ENCODE measurements around the gene AFDN.

The AFDN gene

GRCh38 chr6:167877994-167878779 lies 51.5 kb downstream of the AFDN start:
- DNase-seq, result no peak

- no peak for DNase-seq
These were observed 52.9 kb downstream of the AFDN start for GRCh38 chr6:167879612-167880011.

DNA sequence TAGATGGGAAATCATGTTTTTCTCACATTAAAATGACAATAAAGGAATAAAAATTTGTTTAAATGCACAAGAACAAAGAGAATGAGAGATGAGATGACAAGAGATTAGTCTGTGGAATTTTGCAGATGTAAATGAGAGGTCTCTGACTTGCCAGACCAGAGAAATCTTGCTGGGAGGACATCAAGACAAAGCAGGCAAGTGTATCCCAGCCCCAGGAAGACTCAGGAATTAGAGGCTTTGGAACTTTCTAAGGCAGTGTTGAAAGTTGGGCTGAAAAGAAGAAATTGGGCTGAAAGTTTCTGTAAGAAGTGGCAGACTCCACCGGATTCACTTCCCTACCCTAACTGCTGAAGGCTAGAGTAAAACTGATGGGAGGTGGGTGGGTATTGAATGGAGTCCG lies 54.6 kb downstream of the AFDN start:
- DNase-seq, result no peak

GRCh38 chr6:167882244-167882643 lies 55.5 kb downstream of the AFDN start:
- no peak for DNase-seq

GRCh38 chr6:167888098-167888497 lies 61.4 kb downstream of the AFDN start:
- DNase-seq, result no peak

- DNase-seq, result no peak
These were observed 66.4 kb downstream of the AFDN start for GRCh38 chr6:167892835-167893815.

DNA sequence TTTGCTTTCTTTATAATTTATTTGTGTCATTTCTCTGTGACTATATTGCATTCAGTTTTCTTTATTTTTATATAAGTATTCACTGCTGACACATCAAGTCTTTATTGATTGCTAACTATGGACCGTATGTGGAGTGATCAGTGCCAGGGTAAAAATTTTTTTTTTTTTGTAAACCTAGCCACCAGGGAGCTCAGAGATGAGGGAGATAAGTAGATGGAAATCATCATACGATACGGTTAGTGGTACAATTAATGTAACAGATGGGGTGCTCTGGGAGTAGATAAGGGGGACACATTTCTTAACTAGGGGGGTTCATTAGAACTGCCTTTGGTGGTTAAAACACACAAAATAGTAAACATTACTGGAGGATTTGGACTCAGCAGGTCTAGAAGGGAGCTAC lies 68.3 kb downstream of the AFDN start:
- no peak for DNase-seq

GRCh38 chr6:167896648-167897047 lies 69.9 kb downstream of the AFDN start:
- no peak for DNase-seq

DNA sequence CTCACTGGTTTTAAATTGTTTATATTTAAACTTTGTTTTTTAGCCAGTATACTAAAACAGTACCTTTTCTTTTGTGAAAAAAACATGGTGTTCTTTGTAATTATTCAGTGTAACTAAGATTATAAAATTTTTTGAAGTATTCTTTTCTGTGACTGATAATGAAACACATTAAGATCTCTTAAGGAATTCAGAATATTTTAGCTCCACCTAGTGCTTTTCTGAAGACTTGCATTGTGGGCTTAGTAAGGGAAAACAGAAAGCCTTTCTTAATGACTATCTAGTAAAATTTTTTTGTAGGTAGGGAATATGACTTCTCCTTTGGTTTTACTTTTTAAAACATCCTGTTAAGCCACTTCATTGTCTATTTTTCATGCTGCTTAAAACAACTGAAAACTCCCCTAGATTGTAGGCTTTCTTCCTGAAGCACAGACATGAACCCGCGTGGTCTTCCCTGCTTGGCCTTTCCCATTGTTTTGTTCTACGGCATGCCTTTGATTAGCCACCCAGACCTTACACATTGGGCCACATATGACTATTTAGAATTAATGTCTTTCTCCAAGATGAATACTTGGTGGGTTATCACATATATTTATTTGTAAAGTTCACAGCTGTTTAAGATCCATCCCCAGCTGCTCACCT lies 72.1 kb downstream of the AFDN start:
- peak; percentile 39 for DNase-seq

DNA sequence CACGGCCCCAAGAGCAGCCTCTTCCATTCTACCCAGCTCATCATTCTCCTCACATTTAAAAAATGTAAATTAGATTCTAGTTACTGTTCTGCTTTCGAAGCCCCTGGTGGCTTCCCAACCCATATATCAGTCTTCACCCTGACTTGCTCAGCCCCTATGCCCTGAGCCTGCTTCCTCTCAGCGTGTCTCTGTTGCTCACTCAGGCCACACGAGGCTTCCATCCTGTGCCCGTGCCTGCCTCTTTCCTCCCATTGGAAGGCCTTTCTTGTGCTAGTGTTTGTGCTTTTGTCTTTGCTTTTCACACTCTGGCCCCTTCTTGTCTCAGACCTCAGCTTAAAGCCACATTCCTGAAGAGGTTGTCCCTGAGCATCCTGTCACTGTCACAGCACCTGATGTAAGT lies 78.1 kb downstream of the AFDN start:
- DNase-seq, result no peak

- peak; percentile 25 for DNase-seq
These were observed 80.2 kb downstream of the AFDN start for GRCh38 chr6:167906899-167907298.

DNA sequence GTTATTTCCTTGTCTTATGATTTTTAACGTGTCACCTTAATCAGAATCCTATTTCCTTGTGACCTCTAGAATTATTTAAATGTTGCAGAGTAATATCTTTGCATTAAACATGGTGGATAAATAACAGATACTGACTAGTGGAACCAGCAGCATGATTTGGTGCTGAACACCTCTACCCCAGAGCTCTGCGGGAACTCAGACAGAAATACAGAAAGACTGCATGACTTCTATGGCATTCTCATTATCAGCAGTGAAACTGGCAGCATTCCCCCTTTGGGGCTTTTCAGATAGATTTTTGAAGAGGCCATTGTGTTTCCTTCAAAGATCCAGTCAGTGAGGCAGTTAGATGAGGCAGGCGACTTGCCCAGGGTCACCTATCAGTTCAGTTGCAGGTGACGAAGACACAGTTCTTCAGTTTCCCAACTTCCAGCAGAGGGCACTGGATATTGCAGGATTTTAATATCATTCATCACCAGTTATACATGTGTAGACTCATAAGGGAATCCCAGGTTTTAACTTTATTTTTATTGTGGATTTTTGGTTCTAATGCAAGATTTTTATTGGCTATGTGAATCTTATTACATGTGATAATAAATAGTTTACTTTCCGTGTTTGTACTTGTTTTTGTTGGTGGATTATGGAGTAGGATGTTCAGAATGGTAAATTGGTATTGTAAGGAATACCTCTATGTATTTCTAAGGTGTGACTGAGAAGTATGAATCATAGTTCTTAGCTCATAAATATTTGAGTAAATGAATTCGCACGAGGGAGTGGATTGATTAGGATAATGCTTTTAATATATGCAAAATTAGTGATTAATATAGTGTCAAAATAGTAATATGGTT lies 81.3 kb downstream of the AFDN start:
- DNase-seq, result peak; percentile 39

DNA sequence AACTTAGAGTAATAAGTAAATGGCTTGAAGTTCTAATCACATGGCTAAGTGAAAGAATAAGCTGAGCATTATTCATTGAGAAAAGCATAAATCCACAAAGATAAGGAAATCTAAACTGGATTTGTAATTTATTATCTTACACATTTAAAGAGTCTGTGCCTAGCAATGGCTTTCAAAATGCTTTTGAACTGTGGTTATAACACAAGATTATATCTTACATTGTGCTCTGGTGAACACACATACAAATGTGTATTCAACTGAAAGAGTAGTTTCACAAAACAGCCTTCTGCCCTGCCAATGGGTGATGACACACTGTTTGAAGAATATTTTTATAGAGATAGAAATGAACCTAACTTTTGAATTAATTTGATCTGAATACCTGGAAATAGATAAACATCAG lies 83.3 kb downstream of the AFDN start:
- no peak for DNase-seq

DNA sequence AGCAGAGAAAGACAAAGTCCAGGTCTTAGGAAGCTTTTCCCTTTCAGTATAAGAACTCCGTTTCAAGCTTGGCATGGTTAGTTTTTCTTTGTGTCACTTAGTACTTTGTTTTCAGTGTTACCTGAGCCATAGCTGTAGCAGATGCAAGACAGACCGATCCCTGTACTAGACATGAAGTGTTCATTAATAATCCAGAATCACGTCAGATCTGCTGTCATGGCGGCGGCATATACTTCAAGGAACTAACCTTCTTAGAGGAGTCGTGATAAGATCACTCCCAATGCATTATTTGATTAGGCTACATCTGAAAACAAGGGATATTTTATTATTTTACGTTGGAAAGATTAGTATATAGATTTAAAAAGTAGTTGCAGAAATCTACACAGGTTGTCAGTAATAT lies 83.9 kb downstream of the AFDN start:
- no peak for DNase-seq

GRCh38 chr6:167912494-167912893 lies 85.8 kb downstream of the AFDN start:
- DNase-seq, result no peak

- no peak for DNase-seq
These were observed 87.0 kb downstream of the AFDN start for GRCh38 chr6:167913699-167914098.

DNA sequence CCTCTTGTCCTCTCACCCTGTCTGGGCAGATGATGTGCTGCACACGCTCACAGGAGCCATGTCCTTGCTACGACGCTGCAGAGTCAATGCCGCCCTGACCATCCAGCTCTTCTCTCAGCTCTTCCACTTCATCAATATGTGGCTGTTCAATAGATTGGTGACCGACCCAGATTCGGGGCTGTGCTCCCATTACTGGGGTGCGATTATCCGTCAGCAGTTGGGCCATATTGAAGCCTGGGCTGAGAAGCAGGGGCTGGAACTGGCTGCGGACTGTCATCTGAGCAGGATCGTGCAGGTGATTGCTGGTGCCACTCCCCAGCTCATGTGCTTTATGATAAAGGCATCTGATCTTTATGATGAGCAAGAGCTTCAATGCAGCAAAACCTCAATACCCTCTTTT lies 88.4 kb downstream of the AFDN start:
- DNase-seq, result no peak

DNA sequence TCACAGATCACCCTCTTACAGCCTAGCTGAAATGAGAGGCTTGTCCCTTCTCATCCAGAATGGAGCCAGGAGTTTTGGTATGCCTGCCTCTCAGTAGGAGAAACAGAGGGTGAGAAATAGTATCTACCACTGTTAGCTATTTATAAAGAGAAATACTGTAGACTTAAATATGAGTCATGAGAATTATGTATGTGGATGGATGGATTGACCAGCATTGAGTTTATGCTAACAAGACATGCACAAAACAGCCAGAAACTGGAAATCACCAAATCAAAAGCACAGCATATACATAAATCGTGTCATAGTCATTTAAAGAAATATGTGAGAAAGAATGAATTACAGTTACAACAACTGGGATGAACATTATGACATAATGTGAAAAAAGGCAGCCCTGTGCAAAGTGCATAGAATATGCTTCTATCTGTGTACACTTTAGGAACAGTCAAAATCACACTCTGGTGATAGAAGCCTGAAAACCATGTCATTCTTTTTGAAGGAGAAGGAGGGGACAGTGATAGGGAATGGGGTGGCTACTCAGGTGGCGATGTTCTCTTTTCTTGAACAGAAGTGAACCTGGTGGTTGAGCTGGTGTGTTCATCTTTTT lies 90.9 kb downstream of the AFDN start:
- no peak for DNase-seq

DNA sequence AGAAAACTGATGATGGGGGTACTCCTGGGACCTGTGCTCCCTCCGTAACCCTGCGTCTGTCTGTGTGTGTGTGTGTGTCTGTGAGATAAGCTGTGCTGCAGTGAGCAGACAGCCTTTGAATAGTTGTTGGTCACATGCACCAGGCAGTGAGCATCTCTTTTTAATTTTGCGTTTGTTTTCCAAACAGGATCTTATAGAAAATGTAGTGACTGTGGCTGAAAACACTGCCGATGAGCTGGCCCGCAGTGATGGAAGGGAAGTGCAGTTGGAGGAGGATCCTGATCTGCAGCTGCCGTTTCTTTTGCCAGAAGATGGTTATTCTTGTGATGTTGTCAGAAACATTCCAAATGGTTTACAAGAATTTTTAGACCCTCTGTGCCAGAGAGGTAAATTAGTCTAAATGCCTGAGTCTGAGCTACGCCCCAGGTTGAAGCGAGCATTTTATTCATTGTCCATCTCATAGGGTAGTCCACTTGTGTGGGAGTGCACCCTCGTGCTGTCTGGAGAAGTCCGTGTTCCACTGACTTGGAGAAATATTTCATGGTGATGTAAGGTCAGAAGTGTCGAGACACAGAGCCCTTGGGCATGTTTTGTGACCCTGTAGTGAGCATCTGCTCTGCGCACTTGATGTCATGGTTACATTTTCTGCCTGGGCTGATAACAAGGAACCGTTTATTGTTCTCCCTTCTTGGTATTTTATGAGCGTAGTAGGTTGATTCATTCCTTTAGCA lies 92.0 kb downstream of the AFDN start:
- DNase-seq, result no peak

DNA sequence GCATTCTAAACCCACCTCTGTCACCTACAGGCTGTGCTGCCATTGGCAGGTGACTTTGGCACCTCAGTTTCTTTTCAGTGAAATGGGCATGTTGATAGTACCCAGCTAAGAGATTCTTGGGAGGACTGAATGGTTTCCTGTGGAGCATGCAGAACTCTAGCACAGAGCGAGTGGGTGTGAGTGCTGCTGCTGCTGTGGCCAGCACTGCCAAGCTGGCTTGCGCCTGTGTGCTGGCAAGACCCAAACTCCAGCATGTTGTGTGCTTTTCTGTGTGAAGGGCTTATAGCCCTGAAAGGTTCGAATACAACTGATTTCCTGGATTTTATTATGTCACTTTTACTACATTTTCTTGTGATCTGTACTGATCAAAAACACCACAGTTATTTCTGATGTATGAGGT lies 92.6 kb downstream of the AFDN start:
- no peak for DNase-seq

DNA sequence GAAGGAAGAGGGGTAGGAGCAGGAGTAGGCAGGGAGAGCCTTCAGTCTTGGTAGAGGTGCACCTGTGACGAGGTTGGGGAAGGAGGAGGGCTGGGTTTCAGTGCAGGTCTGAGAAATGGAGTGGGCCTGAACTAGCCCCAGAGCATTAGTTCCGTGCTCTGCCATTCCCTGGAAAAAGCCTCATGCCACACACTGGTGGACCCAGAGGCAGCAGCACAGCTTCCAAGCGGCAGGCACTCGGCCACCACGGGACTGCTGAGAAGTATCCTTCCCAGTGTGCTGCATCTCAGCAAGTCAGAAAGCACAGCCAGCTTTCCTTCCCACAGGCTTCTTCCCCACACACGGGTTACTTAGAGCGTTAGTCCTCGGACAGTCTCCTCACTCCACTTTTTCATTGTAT lies 93.5 kb downstream of the AFDN start:
- DNase-seq, result no peak
